Measurements from ENCODE around the gene EDA. TPM values are rescaled to one million over a fixed set of nuclear protein-coding genes. Genes with fewer than 3 reads are reported as not detected.

The EDA gene
- total RNA-seq, 1 donor from 2014 or later, result not detected

- Mint-ChIP-seq H3K4me3 (ENCODE audit: unreplicated experiment) (no peak overlapping the region), H3K27ac (ENCODE audit: unreplicated experiment) (no peak overlapping the region), H3K4me1 (ENCODE audit: unreplicated experiment) (no peaks in the 10 kb centered on the region), H3K9me3 (ENCODE audit: unreplicated experiment) (no peaks in the 10 kb centered on the region), H3K27me3 (ENCODE audit: unreplicated experiment) (no peaks in the 10 kb centered on the region), H3K36me3 (ENCODE audit: unreplicated experiment) (no peaks in the 10 kb centered on the region)
- DNase-seq (ENCODE audit: extremely low spot score, unreplicated experiment), result no peak
- TF ChIP-seq CTCF (IDR thresholded peaks at IDR 0.05), result no peak
These were observed 353.5 kb downstream of the EDA start for GRCh38 chrX:69969460-69969859.

- TF ChIP-seq CTCF (IDR thresholded peaks at IDR 0.05), result no peak
- Mint-ChIP-seq H3K4me1 (ENCODE audit: unreplicated experiment) (no peaks in the 10 kb centered on the region), H3K9me3 (ENCODE audit: unreplicated experiment) (peaks cover 8% of the 10 kb centered on the region), H3K27me3 (ENCODE audit: unreplicated experiment) (no peaks in the 10 kb centered on the region), H3K27ac (ENCODE audit: unreplicated experiment) (no peak overlapping the region), H3K4me3 (ENCODE audit: unreplicated experiment) (no peak overlapping the region), H3K36me3 (ENCODE audit: unreplicated experiment) (no peaks in the 10 kb centered on the region)
- DNase-seq (ENCODE audit: extremely low spot score, unreplicated experiment), result no peak
These were observed 371.8 kb downstream of the EDA start for GRCh38 chrX:69987691-69988090.

GRCh38 chrX:69988955-69989394 lies 373.1 kb downstream of the EDA start:
- Mint-ChIP-seq H3K9me3 (ENCODE audit: unreplicated experiment) (peaks cover 10% of the 10 kb centered on the region), H3K4me1 (ENCODE audit: unreplicated experiment) (no peaks in the 10 kb centered on the region), H3K27me3 (ENCODE audit: unreplicated experiment) (peaks cover under 1% of the 10 kb centered on the region), H3K4me3 (ENCODE audit: unreplicated experiment) (no peak overlapping the region), H3K36me3 (ENCODE audit: unreplicated experiment) (no peaks in the 10 kb centered on the region), H3K27ac (ENCODE audit: unreplicated experiment) (no peak overlapping the region)
- no peak for DNase-seq (ENCODE audit: extremely low spot score, unreplicated experiment)
- TF ChIP-seq CTCF (IDR thresholded peaks at IDR 0.05), result no peak

- no peaks in the 10 kb centered on the region for H3K36me3 Mint-ChIP-seq (ENCODE audit: unreplicated experiment)
- no peak for DNase-seq (ENCODE audit: extremely low spot score, unreplicated experiment)
- H3K4me1 Mint-ChIP-seq (ENCODE audit: unreplicated experiment), result no peaks in the 10 kb centered on the region
- no peak overlapping the region for H3K27ac Mint-ChIP-seq (ENCODE audit: unreplicated experiment)
- peaks cover 18% of the 10 kb centered on the region for H3K9me3 Mint-ChIP-seq (ENCODE audit: unreplicated experiment)
- TF ChIP-seq CTCF (IDR thresholded peaks at IDR 0.05), result no peak
- no peak overlapping the region for H3K4me3 Mint-ChIP-seq (ENCODE audit: unreplicated experiment)
- peaks cover 7% of the 10 kb centered on the region for H3K27me3 Mint-ChIP-seq (ENCODE audit: unreplicated experiment)
These were observed 375.8 kb downstream of the EDA start for GRCh38 chrX:69991685-69992084.

GRCh38 chrX:69993494-69993893 lies 377.6 kb downstream of the EDA start:
- Mint-ChIP-seq H3K27me3 (ENCODE audit: unreplicated experiment) (peaks cover 7% of the 10 kb centered on the region), H3K27ac (ENCODE audit: unreplicated experiment) (no peak overlapping the region), H3K4me3 (ENCODE audit: unreplicated experiment) (no peak overlapping the region), H3K36me3 (ENCODE audit: unreplicated experiment) (no peaks in the 10 kb centered on the region), H3K9me3 (ENCODE audit: unreplicated experiment) (peaks cover 19% of the 10 kb centered on the region), H3K4me1 (ENCODE audit: unreplicated experiment) (no peaks in the 10 kb centered on the region)
- no peak for TF ChIP-seq CTCF (IDR thresholded peaks at IDR 0.05)
- no peak for DNase-seq (ENCODE audit: extremely low spot score, unreplicated experiment)
